ENCODE data around the gene GPC5.

DNA sequence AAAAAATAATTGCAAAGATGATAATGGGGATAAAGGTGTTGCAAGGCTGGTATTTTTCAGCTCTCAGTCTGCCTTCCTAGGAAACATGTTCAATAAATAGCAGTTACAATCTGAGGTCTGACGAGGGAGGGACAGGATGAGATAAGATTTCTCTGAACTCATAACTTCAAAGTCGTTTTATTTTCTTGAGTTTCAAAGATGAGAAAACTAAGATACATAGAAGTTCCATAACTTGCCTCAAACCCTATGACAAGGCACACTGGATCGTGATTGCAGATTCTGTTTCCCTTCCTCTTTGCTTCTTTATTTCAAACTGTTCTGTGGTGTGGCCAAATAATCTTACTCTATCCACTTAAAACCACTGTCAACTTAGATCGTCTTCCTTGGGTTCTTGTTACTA is 327.2 kb downstream of the GPC5 start:
- TF ChIP-seq, protein P1, sequence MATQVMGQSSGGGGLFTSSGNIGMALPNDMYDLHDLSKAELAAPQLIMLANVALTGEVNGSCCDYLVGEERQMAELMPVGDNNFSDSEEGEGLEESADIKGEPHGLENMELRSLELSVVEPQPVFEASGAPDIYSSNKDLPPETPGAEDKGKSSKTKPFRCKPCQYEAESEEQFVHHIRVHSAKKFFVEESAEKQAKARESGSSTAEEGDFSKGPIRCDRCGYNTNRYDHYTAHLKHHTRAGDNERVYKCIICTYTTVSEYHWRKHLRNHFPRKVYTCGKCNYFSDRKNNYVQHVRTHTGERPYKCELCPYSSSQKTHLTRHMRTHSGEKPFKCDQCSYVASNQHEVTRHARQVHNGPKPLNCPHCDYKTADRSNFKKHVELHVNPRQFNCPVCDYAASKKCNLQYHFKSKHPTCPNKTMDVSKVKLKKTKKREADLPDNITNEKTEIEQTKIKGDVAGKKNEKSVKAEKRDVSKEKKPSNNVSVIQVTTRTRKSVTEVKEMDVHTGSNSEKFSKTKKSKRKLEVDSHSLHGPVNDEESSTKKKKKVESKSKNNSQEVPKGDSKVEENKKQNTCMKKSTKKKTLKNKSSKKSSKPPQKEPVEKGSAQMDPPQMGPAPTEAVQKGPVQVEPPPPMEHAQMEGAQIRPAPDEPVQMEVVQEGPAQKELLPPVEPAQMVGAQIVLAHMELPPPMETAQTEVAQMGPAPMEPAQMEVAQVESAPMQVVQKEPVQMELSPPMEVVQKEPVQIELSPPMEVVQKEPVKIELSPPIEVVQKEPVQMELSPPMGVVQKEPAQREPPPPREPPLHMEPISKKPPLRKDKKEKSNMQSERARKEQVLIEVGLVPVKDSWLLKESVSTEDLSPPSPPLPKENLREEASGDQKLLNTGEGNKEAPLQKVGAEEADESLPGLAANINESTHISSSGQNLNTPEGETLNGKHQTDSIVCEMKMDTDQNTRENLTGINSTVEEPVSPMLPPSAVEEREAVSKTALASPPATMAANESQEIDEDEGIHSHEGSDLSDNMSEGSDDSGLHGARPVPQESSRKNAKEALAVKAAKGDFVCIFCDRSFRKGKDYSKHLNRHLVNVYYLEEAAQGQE (IDR thresholded peaks at IDR 0.05; ENCODE audit: insufficient read depth in 1 of 2, low read depth in 2 of 2, low read length in 2 of 2) = no peak
- no peak for TF ChIP-seq TAF1 (IDR thresholded peaks at IDR 0.05; ENCODE audit: borderline replicate concordance, insufficient read depth, low read length)
- no peak for TF ChIP-seq POLR2AphosphoS5 (IDR thresholded peaks at IDR 0.05; ENCODE audit: low read depth, low read length)
- TF ChIP-seq SIN3A (IDR thresholded peaks at IDR 0.05; ENCODE audit: borderline replicate concordance, insufficient read depth, low read length) = no peak
- no peak for TF ChIP-seq FOXP2 (optimal IDR thresholded peaks at IDR 0.05; ENCODE audit: borderline replicate concordance, extremely low read depth, extremely low read length, insufficient read depth)

Data from PFSK-1 (cell line).